NCI-H128 (cell line): ENCODE results near the gene LTBP2.

Experiments used
- DNase-seq: peaks from one replicate; lab custom pipeline; 2025; ENCODE audit not compliant: unreplicated experiment; lab: John Stamatoyannopoulos, UW

LTBP2 gene

GRCh38 chr14:74611650-74612349 is at the start of gene LTBP2:
LTBP2 (minus strand) TSS chr14:74612237; CDS start chr14:74611944, 293 bp downstream.
- DNase-seq: no peak

GRCh38 chr14:74660863-74661262 is 48.8 kb upstream of the LTBP2 start:
- DNase-seq: no peak

- DNase-seq: no peak
Measured at GRCh38 chr14:74660167-74660566, 48.1 kb upstream of the LTBP2 start.

GRCh38 chr14:74658535-74659131 is 46.6 kb upstream of the LTBP2 start:
- DNase-seq: no peak

- no peak for DNase-seq
Measured at GRCh38 chr14:74656964-74657363, 44.9 kb upstream of the LTBP2 start.

GRCh38 chr14:74655599-74656395 is 43.8 kb upstream of the LTBP2 start:
- DNase-seq: no peak

GRCh38 chr14:74654931-74655330 is 42.9 kb upstream of the LTBP2 start:
- no peak for DNase-seq

GRCh38 chr14:74653386-74654138 is 41.5 kb upstream of the LTBP2 start:
- DNase-seq: no peak

- DNase-seq: no peak
Measured at GRCh38 chr14:74652541-74652940, 40.5 kb upstream of the LTBP2 start.

- no peak for DNase-seq
Measured at GRCh38 chr14:74650927-74651686, 39.1 kb upstream of the LTBP2 start.

- DNase-seq: no peak
Measured at GRCh38 chr14:74649673-74650072, 37.6 kb upstream of the LTBP2 start.

- no peak for DNase-seq
Measured at GRCh38 chr14:74649167-74649566, 37.1 kb upstream of the LTBP2 start.

GRCh38 chr14:74648601-74649000 is 36.6 kb upstream of the LTBP2 start:
- no peak for DNase-seq

GRCh38 chr14:74647678-74648461 is 35.8 kb upstream of the LTBP2 start:
- no peak for DNase-seq

GRCh38 chr14:74647061-74647677 is 35.1 kb upstream of the LTBP2 start:
- no peak for DNase-seq

- DNase-seq: no peak
Measured at GRCh38 chr14:74645756-74646470, 33.9 kb upstream of the LTBP2 start.

GRCh38 chr14:74645244-74645643 is 33.2 kb upstream of the LTBP2 start:
- no peak for DNase-seq

GRCh38 chr14:74641601-74642391 is 29.8 kb upstream of the LTBP2 start:
- no peak for DNase-seq
